ENCODE results near the gene UBAC2. TPM values are rescaled to one million over a fixed set of nuclear protein-coding genes. Genes with fewer than 3 reads are reported as not detected.

The UBAC2 gene
- total RNA-seq, 4 donors from 2014 or later: 56.8 to 88.5 (median 77.7) TPM

- Histone ChIP-seq H3K9me3 (no peaks in the 10 kb centered on the region), H3K36me3 (peaks cover 0 to 4% of the 10 kb centered on the region in 2 donors), H3K4me3 (replicated peaks in 1 of 3) (no peak overlapping the region), H3K27me3 (no peaks in the 10 kb centered on the region), H3K27ac (no peak overlapping the region), H3K4me1 (peaks cover 0 to 3% of the 10 kb centered on the region in 2 donors)
- WGBS, 2 donors: 95 to 97% methylated on average over 14 to 16 of the region's 16 CpGs
- no peak for TF ChIP-seq CTCF (IDR thresholded peaks at IDR 0.05)
- intact Hi-C loops (cut with DNase I): no loop called here
- no peak for DNase-seq
These were observed 141.5 kb downstream of the UBAC2 start for GRCh38 chr13:99341969-99342722.

GRCh38 chr13:99342723-99343315 lies 142.2 kb downstream of the UBAC2 start:
- intact Hi-C loops (cut with DNase I): no loop called here
- Histone ChIP-seq H3K27ac (no peak overlapping the region), H3K9me3 (no peaks in the 10 kb centered on the region), H3K27me3 (no peaks in the 10 kb centered on the region), H3K4me1 (peaks cover 0 to 3% of the 10 kb centered on the region in 2 donors), H3K36me3 (peaks cover 0 to 4% of the 10 kb centered on the region in 2 donors), H3K4me3 (replicated peaks in 1 of 3) (no peak overlapping the region)
- TF ChIP-seq POLR2A (IDR thresholded peaks at IDR 0.05) (no peak), CTCF (IDR thresholded peaks at IDR 0.05) (no peak)
- DNase-seq: no peak
- WGBS, 2 donors: 92 to 93% methylated on average over 9 of the region's 10 CpGs

- intact Hi-C loops (cut with DNase I): no loop called here
- H3K27me3 ChIP-seq: no peaks in the 10 kb centered on the region
- TF ChIP-seq CTCF (IDR thresholded peaks at IDR 0.05): no peak
- TF ChIP-seq POLR2A (IDR thresholded peaks at IDR 0.05): no peak
These were observed 144.1 kb downstream of the UBAC2 start for GRCh38 chr13:99344610-99345208.

GRCh38 chr13:99345345-99345744 lies 144.7 kb downstream of the UBAC2 start:
- Histone ChIP-seq H3K9me3 (no peaks in the 10 kb centered on the region), H3K27me3 (no peaks in the 10 kb centered on the region), H3K4me1 (no peaks in the 10 kb centered on the region), H3K4me3 (replicated peaks in 1 of 3) (no peak overlapping the region), H3K27ac (no peak overlapping the region), H3K36me3 (peaks cover 0 to 4% of the 10 kb centered on the region in 2 donors)
- no peak for DNase-seq
- TF ChIP-seq CTCF (IDR thresholded peaks at IDR 0.05) (no peak), POLR2A (IDR thresholded peaks at IDR 0.05) (no peak)
- intact Hi-C loops (cut with DNase I): no loop called here
- WGBS, 2 donors: 95 to 98% methylated on average over 5 of the region's 5 CpGs

More at GRCh38 chr13:99344610-99345208, 144.1 kb downstream of the UBAC2 start:
- H3K4me1 ChIP-seq: peaks cover 0 to under 1% of the 10 kb centered on the region in 2 donors
- no peak overlapping the region for H3K4me3 ChIP-seq (replicated peaks in 1 of 3)
- no peak overlapping the region for H3K27ac ChIP-seq
- DNase-seq: no peak
- 94% methylated on average over 6 of the region's 6 CpGs for WGBS, 2 donors
- H3K36me3 ChIP-seq: peaks cover 0 to 4% of the 10 kb centered on the region in 2 donors
- no peaks in the 10 kb centered on the region for H3K9me3 ChIP-seq
